Liver (tissue), 9 donors: ENCODE results near the gene PGM3. TPM values are rescaled to one million over a fixed set of nuclear protein-coding genes. Genes with fewer than 3 reads are reported as not detected.

Source experiments
- DNase-seq: peaks from one replicate; pipeline ENCODE4 v3.0.0-alpha.2; 2017; ENCODE audit warnings: low spot score
- H3K27ac ChIP-seq, 2 donors: one replicate each; pipeline ENCODE4 v1.7.0; 2013; ENCODE audit warnings: inconsistent platforms in 2 of 2, low read length in 2 of 2, control low read depth in 1 of 2, low read depth in 1 of 2, mild to moderate bottlenecking in 1 of 2
- H3K27me3 ChIP-seq, 4 donors: one replicate each; pipeline versions ENCODE4 v1.6.1 to v1.7.0; 2013; ENCODE audit warnings: low read length in 3 of 4, inconsistent platforms in 1 of 4, mild to moderate bottlenecking in 1 of 4, moderate library complexity in 1 of 4; ENCODE audit not compliant: control insufficient read depth in 4 of 4, insufficient read depth in 4 of 4
- H3K36me3 ChIP-seq, 4 donors: one replicate each; pipeline versions ENCODE4 v1.6.1 to v1.7.0; 2013; ENCODE audit warnings: low read length in 3 of 4, mild to moderate bottlenecking in 3 of 4, low read depth in 1 of 4, moderate library complexity in 1 of 4; ENCODE audit not compliant: control insufficient read depth in 4 of 4, insufficient read depth in 3 of 4
- H3K4me1 ChIP-seq, 4 donors: one replicate each; pipeline versions ENCODE4 v1.6.1 to v1.7.0; 2013; ENCODE audit warnings: low read length in 3 of 4, mild to moderate bottlenecking in 3 of 4, moderate library complexity in 1 of 4; ENCODE audit not compliant: control insufficient read depth in 4 of 4, insufficient read depth in 4 of 4
- H3K4me3 ChIP-seq, 3 donors: one replicate each; pipeline versions ENCODE4 v1.6.1 to v1.7.0; 2013; ENCODE audit warnings: low read length in 3 of 3, control low read depth in 1 of 3, low read depth in 1 of 3, mild to moderate bottlenecking in 1 of 3
- H3K9ac ChIP-seq, 2 donors: one replicate each; pipeline ENCODE4 v1.7.0; 2013; ENCODE audit warnings: low read length in 2 of 2, mild to moderate bottlenecking in 2 of 2, moderate library complexity in 2 of 2, control low read depth in 1 of 2, low read depth in 1 of 2
- H3K9me3 ChIP-seq, 4 donors: one replicate each; pipeline versions ENCODE4 v1.6.1 to v1.7.0; 2013; ENCODE audit warnings: low read length in 3 of 4; ENCODE audit not compliant: control insufficient read depth in 4 of 4
- EGR1 ChIP-seq, 2 donors: IDR thresholded peaks; 2 replicates each; pipeline ENCODE4 v1.6.1; 2016 to 2018; ENCODE audit warnings: antibody characterized with exemption in 2 of 2, low read depth in 2 of 2
- FOXA1 ChIP-seq: IDR thresholded peaks from 2 replicates; pipeline ENCODE4 v1.6.1; 2016; ENCODE audit warnings: antibody characterized with exemption
- FOXA2 ChIP-seq: IDR thresholded peaks from 2 replicates; pipeline ENCODE4 v1.6.1; 2016; ENCODE audit warnings: antibody characterized with exemption
- GABPA ChIP-seq, 2 donors: IDR thresholded peaks in 1 of 2; conservative IDR thresholded peaks in 1 of 2; 2 replicates each; pipeline ENCODE4 v1.6.1; 2016; ENCODE audit warnings: antibody characterized with exemption in 2 of 2, mild to moderate bottlenecking in 1 of 2, moderate library complexity in 1 of 2
- HNF4A ChIP-seq, 2 donors: conservative IDR thresholded peaks; 2 replicates each; pipeline ENCODE4 v1.6.1; 2016; ENCODE audit warnings: antibody characterized with exemption in 2 of 2, mild to moderate bottlenecking in 2 of 2
- HNF4G ChIP-seq: IDR thresholded peaks from 2 replicates; pipeline ENCODE4 v1.6.1; 2016; ENCODE audit warnings: antibody characterized with exemption
- JUND ChIP-seq, 2 donors: IDR thresholded peaks; 2 replicates each; pipeline ENCODE4 v1.6.1; 2016; ENCODE audit warnings: antibody characterized with exemption in 2 of 2
- NR2F2 ChIP-seq: IDR thresholded peaks from 2 replicates; pipeline ENCODE4 v1.6.1; 2016; ENCODE audit warnings: antibody characterized with exemption
- RAD21 ChIP-seq, 2 donors: IDR thresholded peaks; 2 replicates each; pipeline ENCODE4 v1.6.1; 2016; ENCODE audit warnings: antibody characterized with exemption in 2 of 2, mild to moderate bottlenecking in 2 of 2
- RXRA ChIP-seq, 2 donors: IDR thresholded peaks; 2 replicates each; pipeline ENCODE4 v1.6.1; 2017 to 2018; ENCODE audit warnings: antibody characterized with exemption in 2 of 2, mild to moderate bottlenecking in 1 of 2
- SP1 ChIP-seq: IDR thresholded peaks from 2 replicates; pipeline ENCODE4 v1.6.1; 2018; ENCODE audit warnings: antibody characterized with exemption, mild to moderate bottlenecking
- TAF1 ChIP-seq: conservative IDR thresholded peaks from 2 replicates; pipeline ENCODE4 v1.6.1; 2016; ENCODE audit warnings: antibody characterized with exemption, mild to moderate bottlenecking
- YY1 ChIP-seq: IDR thresholded peaks from 2 replicates; pipeline ENCODE4 v1.6.1; 2016; ENCODE audit warnings: antibody characterized with exemption, mild to moderate bottlenecking
- WGBS: extraction: QIAGEN DNeasy Blood & Tissue Kit; methylation state at CpG from one replicate; pipeline ENCODE4 v1.1.7; 2013; 5-methylcytosine and 5-hydroxymethylcytosine counted together
- polyA plus RNA-seq, 2 donors: library from polyadenylated mRNA; stranded (reverse) in 1 of 2; unstranded in 1 of 2; fragments of 200-250 nt in 1 of 2; fragments of >200 nt in 1 of 2; fragmentation: Nextera tagmentation in 1 of 2; extraction: Ambion mirVana in 1 of 2; gene quantifications; one replicate each; pipeline versions ENCODE4 v1.2.1 to v1.2.3, GENCODE V29; 2013 to 2015
- total RNA-seq, 2 donors: library from RNA; depleted of rRNA; stranded (reverse); fragments of >200 nt; gene quantifications; one replicate each; pipeline ENCODE4 v1.2.3, GENCODE V29; 2014
- TF ChIP-seq, protein P1 (sequence below): IDR thresholded peaks from 2 replicates; pipeline ENCODE4 v1.6.1; 2016; ENCODE audit warnings: antibody characterized with exemption, mild to moderate bottlenecking
- TF ChIP-seq, protein P2 (sequence below): IDR thresholded peaks from 2 replicates; pipeline ENCODE4 v1.6.1; 2016; ENCODE audit warnings: antibody characterized with exemption
- TF ChIP-seq, protein P3 (sequence below): fragments of 150-350 bp; IDR thresholded peaks from 2 replicates; pipeline ENCODE4 v1.5.1; 2017; ENCODE audit warnings: improper control_type of control experiment, low read depth, low read length; ENCODE audit not compliant: missing input control
- TF ChIP-seq, protein P4 (sequence below): IDR thresholded peaks from 2 replicates; pipeline ENCODE4 v1.6.1; 2016; ENCODE audit warnings: antibody characterized with exemption
- TF ChIP-seq, protein P5 (sequence below): IDR thresholded peaks from 2 replicates; pipeline ENCODE4 v1.6.1; 2016; ENCODE audit warnings: antibody characterized with exemption
- donor health status: healthy.
- donor health status: healthy.
- donor health status: healthy.
- donor health status: healthy.
- donor health status: healthy.

PGM3 gene
- total and polyA plus RNA-seq, 4 donors, result 14.7 to 61.1 (median 26.0) TPM

DNA sequence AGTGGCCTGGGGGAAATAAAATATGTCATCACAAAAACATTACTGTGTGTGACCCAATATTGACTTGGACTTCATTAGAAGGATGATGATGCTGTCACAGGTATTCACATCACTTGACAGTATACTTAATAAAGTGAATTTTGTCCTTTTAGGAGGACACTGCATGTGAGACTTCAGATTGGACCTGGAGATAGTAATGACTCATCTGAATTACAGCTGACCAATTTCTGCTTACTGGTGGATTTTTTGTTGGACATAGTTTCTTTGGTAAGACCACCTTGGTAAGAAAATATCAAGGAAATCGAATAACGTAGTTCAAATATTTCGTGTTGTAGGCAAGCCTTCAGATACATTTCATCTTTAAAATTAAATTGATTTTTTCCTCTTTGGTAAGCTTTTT is 68.5 kb downstream of the PGM3 start:
- H3K4me3 ChIP-seq, result no peak overlapping the region
- H3K9ac ChIP-seq, result no peak overlapping the region
- H3K36me3 ChIP-seq, result peaks cover 6 to 57% (median 34%) of the 10 kb centered on the region in 4 donors
- 96% methylated on average over 3 of the region's 3 CpGs for WGBS
- H3K4me1 ChIP-seq, result no peaks in the 10 kb centered on the region
- no peak for TF ChIP-seq YY1
- TF ChIP-seq HNF4A (conservative IDR thresholded peaks at IDR 0.05), result no peak
- TF ChIP-seq, protein P1, sequence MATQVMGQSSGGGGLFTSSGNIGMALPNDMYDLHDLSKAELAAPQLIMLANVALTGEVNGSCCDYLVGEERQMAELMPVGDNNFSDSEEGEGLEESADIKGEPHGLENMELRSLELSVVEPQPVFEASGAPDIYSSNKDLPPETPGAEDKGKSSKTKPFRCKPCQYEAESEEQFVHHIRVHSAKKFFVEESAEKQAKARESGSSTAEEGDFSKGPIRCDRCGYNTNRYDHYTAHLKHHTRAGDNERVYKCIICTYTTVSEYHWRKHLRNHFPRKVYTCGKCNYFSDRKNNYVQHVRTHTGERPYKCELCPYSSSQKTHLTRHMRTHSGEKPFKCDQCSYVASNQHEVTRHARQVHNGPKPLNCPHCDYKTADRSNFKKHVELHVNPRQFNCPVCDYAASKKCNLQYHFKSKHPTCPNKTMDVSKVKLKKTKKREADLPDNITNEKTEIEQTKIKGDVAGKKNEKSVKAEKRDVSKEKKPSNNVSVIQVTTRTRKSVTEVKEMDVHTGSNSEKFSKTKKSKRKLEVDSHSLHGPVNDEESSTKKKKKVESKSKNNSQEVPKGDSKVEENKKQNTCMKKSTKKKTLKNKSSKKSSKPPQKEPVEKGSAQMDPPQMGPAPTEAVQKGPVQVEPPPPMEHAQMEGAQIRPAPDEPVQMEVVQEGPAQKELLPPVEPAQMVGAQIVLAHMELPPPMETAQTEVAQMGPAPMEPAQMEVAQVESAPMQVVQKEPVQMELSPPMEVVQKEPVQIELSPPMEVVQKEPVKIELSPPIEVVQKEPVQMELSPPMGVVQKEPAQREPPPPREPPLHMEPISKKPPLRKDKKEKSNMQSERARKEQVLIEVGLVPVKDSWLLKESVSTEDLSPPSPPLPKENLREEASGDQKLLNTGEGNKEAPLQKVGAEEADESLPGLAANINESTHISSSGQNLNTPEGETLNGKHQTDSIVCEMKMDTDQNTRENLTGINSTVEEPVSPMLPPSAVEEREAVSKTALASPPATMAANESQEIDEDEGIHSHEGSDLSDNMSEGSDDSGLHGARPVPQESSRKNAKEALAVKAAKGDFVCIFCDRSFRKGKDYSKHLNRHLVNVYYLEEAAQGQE, result no peak
- no peak for TF ChIP-seq FOXA2
- TF ChIP-seq FOXA1, result no peak
- TF ChIP-seq, protein P2, sequence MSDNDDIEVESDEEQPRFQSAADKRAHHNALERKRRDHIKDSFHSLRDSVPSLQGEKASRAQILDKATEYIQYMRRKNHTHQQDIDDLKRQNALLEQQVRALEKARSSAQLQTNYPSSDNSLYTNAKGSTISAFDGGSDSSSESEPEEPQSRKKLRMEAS, result no peak
- TF ChIP-seq EGR1 (IDR thresholded peaks at IDR 0.05; ENCODE audit: low read depth in 2 of 2), result no peak
- no peak for TF ChIP-seq GABPA (IDR thresholded peaks at IDR 0.05 in 1 of 2, conservative IDR thresholded peaks at IDR 0.05 in 1 of 2)
- no peak for TF ChIP-seq RAD21 (IDR thresholded peaks at IDR 0.05)
- TF ChIP-seq HNF4G, result no peak
- no peaks in the 10 kb centered on the region for H3K9me3 ChIP-seq
- no peaks in the 10 kb centered on the region for H3K27me3 ChIP-seq
- DNase-seq, result no peak
- H3K27ac ChIP-seq, result no peak overlapping the region

DNA sequence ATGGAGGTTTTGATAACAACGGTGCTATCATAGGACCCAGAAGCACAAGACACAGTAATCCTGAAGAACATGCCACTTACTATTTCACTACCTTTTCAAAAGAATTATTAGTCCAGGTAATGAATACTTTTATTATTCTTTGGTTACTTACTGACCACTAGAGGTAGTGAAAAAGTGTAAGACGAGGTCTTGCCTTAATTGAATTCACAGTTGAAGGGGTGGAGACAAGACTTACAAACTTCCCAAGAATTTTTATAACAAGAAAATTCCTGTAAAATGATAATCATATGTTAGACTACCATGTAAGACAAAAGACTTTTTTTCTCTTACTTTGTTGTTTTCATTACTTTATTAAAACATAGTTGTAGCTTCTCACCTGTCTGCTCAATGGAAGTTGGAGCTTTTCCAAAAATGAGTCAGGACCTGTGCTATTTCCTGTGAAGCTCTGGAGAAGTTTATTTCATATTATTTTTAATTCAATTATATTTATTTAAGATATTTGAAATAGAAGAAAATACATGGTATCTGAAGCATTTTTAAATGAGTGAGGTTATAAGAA is 73.2 kb downstream of the PGM3 start:
- Histone ChIP-seq H3K27me3 (no peaks in the 10 kb centered on the region), H3K4me1 (no peaks in the 10 kb centered on the region), H3K9ac (no peak overlapping the region), H3K4me3 (no peak overlapping the region), H3K27ac (no peak overlapping the region), H3K9me3 (no peaks in the 10 kb centered on the region), H3K36me3 (peaks cover 2 to 26% (median 11%) of the 10 kb centered on the region in 4 donors)
- WGBS, result 98% methylated on average over 2 of the region's 2 CpGs
- no peak for DNase-seq
- no peak for TF ChIP-seq EGR1 (IDR thresholded peaks at IDR 0.05; ENCODE audit: low read depth in 2 of 2)
- TF ChIP-seq SP1, result no peak
- TF ChIP-seq, protein P3, sequence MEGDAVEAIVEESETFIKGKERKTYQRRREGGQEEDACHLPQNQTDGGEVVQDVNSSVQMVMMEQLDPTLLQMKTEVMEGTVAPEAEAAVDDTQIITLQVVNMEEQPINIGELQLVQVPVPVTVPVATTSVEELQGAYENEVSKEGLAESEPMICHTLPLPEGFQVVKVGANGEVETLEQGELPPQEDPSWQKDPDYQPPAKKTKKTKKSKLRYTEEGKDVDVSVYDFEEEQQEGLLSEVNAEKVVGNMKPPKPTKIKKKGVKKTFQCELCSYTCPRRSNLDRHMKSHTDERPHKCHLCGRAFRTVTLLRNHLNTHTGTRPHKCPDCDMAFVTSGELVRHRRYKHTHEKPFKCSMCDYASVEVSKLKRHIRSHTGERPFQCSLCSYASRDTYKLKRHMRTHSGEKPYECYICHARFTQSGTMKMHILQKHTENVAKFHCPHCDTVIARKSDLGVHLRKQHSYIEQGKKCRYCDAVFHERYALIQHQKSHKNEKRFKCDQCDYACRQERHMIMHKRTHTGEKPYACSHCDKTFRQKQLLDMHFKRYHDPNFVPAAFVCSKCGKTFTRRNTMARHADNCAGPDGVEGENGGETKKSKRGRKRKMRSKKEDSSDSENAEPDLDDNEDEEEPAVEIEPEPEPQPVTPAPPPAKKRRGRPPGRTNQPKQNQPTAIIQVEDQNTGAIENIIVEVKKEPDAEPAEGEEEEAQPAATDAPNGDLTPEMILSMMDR, result no peak
- no peak for TF ChIP-seq YY1
- no peak for TF ChIP-seq TAF1
- TF ChIP-seq, protein P1, result no peak
- no peak for TF ChIP-seq JUND (IDR thresholded peaks at IDR 0.05)
- TF ChIP-seq GABPA (IDR thresholded peaks at IDR 0.05 in 1 of 2, conservative IDR thresholded peaks at IDR 0.05 in 1 of 2), result no peak
- TF ChIP-seq NR2F2, result no peak
- TF ChIP-seq RXRA (IDR thresholded peaks at IDR 0.05), result no peak
- TF ChIP-seq, protein P2, result no peak
- TF ChIP-seq, protein P4, sequence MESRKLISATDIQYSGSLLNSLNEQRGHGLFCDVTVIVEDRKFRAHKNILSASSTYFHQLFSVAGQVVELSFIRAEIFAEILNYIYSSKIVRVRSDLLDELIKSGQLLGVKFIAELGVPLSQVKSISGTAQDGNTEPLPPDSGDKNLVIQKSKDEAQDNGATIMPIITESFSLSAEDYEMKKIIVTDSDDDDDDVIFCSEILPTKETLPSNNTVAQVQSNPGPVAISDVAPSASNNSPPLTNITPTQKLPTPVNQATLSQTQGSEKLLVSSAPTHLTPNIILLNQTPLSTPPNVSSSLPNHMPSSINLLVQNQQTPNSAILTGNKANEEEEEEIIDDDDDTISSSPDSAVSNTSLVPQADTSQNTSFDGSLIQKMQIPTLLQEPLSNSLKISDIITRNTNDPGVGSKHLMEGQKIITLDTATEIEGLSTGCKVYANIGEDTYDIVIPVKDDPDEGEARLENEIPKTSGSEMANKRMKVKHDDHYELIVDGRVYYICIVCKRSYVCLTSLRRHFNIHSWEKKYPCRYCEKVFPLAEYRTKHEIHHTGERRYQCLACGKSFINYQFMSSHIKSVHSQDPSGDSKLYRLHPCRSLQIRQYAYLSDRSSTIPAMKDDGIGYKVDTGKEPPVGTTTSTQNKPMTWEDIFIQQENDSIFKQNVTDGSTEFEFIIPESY, result no peak
- TF ChIP-seq HNF4A (conservative IDR thresholded peaks at IDR 0.05), result no peak
- no peak for TF ChIP-seq FOXA2
- TF ChIP-seq HNF4G, result no peak
- TF ChIP-seq, protein P5, sequence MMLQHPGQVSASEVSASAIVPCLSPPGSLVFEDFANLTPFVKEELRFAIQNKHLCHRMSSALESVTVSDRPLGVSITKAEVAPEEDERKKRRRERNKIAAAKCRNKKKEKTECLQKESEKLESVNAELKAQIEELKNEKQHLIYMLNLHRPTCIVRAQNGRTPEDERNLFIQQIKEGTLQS, result no peak
- TF ChIP-seq RAD21 (IDR thresholded peaks at IDR 0.05), result no peak
- no peak for TF ChIP-seq FOXA1
